IPS-18a (cell line): Measurements from ENCODE around the gene C12orf56.

Experiments used
- H3K27ac ChIP-seq: one replicate; pipeline ENCODE4 v1.5.1; 2013; ENCODE audit warnings: low read length
- H3K27me3 ChIP-seq: one replicate; pipeline ENCODE4 v1.6.1; 2013; ENCODE audit warnings: mild to moderate bottlenecking, low read length; ENCODE audit not compliant: control insufficient read depth, insufficient read depth
- H3K36me3 ChIP-seq: one replicate; pipeline ENCODE4 v1.6.1; 2013; ENCODE audit warnings: low read depth, low read length; ENCODE audit not compliant: control insufficient read depth
- H3K4me1 ChIP-seq: one replicate; pipeline ENCODE4 v1.6.1; 2013; ENCODE audit warnings: low read depth, low read length; ENCODE audit not compliant: control insufficient read depth
- H3K4me3 ChIP-seq: one replicate; pipeline ENCODE4 v1.5.1; 2013; ENCODE audit warnings: low read length
- H3K9ac ChIP-seq: one replicate; pipeline ENCODE4 v1.6.1; 2013; ENCODE audit warnings: mild to moderate bottlenecking, low read length, moderate library complexity
- H3K9me3 ChIP-seq: one replicate; pipeline ENCODE4 v1.6.1; 2013; ENCODE audit warnings: low read depth, low read length; ENCODE audit not compliant: control insufficient read depth

C12orf56 gene, protein sequence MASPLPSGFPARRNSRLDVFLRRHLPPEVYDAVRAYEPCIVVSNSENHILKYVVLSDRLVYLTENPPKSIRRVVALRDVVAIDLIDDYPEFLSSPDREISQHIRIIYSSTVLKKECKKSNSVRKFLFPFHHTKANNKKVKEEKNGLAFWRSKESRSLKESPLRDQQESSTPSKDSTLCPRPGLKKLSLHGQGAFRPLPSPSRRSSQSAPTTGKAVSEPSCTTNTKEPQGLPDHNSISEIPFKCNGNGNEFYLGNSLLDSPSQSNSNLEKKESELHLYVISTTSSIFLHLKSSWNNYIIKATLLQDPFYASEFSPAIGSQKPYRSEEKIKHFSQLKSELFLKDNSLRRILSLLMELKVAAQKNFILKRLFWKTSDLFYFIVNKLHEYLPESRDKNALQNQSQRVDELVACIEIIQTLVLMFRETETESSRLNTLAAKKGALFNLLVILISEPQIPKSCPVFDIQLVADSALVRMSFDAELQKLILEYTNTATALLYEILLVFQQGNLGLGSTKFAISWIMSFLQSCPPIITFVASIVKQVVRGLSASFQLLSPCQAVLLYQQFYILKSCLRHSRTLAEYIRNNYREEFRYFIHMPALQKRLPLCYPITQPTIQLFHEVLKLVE

DNA sequence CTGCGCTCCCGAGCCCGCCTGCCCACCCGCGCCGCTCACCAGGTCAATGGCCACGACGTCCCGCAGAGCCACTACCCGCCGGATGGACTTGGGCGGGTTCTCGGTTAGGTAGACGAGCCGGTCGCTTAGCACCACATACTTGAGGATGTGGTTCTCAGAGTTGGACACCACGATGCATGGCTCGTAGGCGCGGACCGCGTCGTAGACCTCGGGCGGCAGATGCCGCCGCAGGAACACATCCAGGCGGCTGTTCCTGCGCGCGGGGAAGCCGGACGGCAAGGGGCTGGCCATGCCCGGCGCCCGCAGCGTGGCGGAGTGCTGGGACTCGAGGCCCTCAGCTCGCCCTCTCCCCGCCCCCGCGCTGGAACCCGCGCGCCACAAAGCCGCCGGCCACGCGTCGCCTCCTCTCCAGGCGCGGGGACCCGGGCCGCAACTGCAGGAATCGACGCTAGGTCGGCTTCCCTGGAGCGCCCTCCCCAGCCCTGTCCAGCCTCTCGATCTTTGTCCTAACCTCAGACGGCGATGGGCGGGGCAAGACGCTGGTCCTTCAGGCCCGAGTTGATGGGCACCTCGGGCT lies at the start of gene C12orf56:
Gene C12orf56, minus strand, starts transcription at position 484 of the 577 bp plus-strand sequence. Its CDS starts 193 bp downstream, at position 291.
- Histone ChIP-seq H3K4me1 (no peaks in the 10 kb centered on the region), H3K27me3 (no peaks in the 10 kb centered on the region), H3K9ac (no peak within 1 kb of the TSS), H3K36me3 (no peaks in the 10 kb centered on the region), H3K27ac (no peak within 1 kb of the TSS), H3K4me3 (no peak within 1 kb of the TSS), H3K9me3 (no peaks in the 10 kb centered on the region)

DNA sequence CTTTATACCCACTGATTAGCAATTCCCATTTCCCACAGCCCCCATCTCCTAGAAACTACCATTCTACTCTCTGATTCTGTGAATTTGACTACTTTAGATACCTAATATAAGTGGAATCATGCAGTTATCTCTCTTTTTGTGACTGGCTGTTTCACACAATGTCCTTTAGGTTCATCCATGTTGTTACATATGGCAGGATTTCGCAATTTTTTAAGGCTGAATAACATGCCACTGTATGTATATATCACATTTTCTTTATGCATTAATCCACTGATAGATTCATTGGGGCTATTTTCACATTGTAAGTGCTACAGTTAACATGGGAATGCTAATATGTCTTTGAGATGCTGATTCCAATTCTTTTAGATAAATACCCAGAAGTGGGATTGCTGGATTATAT lies 49.5 kb upstream of the C12orf56 start:
- Histone ChIP-seq H3K4me1 (no peaks in the 10 kb centered on the region), H3K27ac (no peak overlapping the region), H3K36me3 (peaks cover 89% of the 10 kb centered on the region), H3K9ac (no peak overlapping the region), H3K9me3 (no peaks in the 10 kb centered on the region), H3K4me3 (no peak overlapping the region), H3K27me3 (no peaks in the 10 kb centered on the region)

DNA sequence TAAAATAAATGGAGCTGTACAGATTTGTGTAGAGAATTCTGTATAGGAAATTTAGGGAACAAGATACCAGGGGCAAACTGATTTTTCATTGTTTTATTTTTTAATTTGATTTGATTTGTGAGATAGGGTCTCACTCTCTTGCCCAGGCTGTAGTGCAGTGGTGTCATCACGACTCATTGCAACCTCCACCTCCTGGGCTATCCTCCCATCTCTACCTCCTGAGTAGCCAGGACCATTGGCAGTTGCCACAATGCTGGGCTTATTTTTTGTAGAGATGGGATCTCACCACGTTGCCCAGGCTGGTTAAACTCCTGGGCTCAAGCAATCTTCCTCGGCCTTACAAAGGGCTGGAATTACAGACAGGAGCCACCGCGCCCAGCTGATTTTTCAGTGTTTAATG lies 43.4 kb upstream of the C12orf56 start:
- H3K27ac ChIP-seq = no peak overlapping the region
- peaks cover 97% of the 10 kb centered on the region for H3K36me3 ChIP-seq
- H3K9me3 ChIP-seq = no peaks in the 10 kb centered on the region
- no peak overlapping the region for H3K9ac ChIP-seq
- H3K4me1 ChIP-seq = no peaks in the 10 kb centered on the region
- H3K4me3 ChIP-seq = no peak overlapping the region
- H3K27me3 ChIP-seq = no peaks in the 10 kb centered on the region

DNA sequence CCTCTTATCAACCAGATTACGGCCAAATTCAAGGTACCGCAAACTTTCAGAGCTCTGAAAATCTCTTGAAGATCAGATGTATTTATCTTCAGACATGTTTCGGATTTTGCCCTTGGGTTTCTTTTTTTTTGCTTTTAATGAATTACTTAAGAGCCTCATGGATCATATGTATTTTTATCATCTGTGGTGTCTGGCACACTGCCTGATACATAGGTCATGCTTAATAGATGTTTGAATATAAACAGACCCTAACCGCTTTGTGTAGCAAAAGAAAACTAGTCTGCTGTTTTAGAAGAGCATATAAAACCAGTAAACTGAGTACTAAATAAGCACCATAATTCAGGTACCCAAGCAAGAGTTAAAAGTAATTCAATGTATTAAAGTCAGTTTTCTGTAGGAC lies 41.2 kb upstream of the C12orf56 start:
- H3K4me1 ChIP-seq = no peaks in the 10 kb centered on the region
- no peak overlapping the region for H3K9ac ChIP-seq
- H3K4me3 ChIP-seq = no peak overlapping the region
- no peak overlapping the region for H3K27ac ChIP-seq
- no peaks in the 10 kb centered on the region for H3K27me3 ChIP-seq
- no peaks in the 10 kb centered on the region for H3K9me3 ChIP-seq
- peaks cover 98% of the 10 kb centered on the region for H3K36me3 ChIP-seq

DNA sequence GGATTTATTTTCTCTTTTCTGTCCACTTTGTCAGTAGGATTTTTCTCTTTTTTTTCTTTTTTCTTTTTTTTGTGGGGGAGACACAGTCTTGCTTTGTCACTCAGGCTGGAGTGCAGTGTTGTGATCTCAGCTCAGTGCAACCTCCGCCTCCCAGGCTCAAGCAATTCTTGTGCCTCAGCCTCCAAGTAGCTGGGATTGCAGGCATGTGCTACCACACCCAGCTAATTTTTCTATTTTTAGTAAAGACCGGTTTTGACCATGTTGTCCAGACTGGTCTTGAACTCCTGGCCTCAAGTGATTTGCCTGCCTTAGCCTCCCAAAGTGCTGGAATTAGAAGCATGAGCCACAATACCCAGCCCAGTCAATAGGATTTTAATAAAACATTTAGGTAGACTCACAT lies 40.3 kb upstream of the C12orf56 start:
- Histone ChIP-seq H3K27me3 (no peaks in the 10 kb centered on the region), H3K4me3 (no peak overlapping the region), H3K4me1 (no peaks in the 10 kb centered on the region), H3K36me3 (peaks cover 98% of the 10 kb centered on the region), H3K27ac (no peak overlapping the region), H3K9ac (no peak overlapping the region), H3K9me3 (no peaks in the 10 kb centered on the region)

DNA sequence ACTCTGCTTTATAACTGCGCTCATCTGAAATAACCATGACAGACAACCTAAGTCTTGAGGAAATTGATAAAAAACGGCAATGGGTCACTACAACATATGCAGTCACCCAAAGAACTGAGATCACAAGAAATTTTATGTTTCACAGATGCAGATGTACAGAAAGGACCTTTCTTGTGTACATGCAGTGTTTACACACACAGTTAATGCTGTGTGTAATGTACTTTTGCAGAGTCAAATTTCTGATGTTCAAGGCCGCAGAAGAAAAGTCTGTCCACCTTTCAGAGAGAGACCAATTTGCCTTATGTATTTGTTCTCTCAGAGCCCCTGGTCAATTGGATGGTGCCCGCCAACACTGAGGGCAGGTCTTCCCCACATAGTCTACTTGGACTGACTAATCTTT lies 38.4 kb upstream of the C12orf56 start:
- Histone ChIP-seq H3K4me1 (no peaks in the 10 kb centered on the region), H3K4me3 (no peak overlapping the region), H3K9ac (no peak overlapping the region), H3K27me3 (no peaks in the 10 kb centered on the region), H3K36me3 (peaks cover 99% of the 10 kb centered on the region), H3K27ac (no peak overlapping the region), H3K9me3 (no peaks in the 10 kb centered on the region)

DNA sequence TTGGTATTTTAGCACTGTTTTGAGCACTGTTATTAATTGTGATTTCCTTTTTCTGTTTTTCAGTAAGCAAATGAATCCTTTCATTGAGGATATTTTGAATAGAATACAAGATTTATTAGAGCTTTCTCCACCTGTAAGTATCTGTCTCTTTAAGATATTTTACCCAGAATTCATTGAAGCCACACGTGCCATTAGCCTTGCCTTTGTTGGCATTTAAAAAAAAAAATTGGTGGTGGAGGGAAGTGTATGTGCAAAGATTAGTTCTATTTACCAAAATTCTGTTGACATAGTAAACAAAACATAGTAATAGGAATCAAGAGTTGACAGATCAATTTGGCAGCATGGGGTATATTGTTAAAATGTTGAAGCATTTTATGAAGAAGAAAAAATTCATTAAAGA lies 37.4 kb upstream of the C12orf56 start:
- Histone ChIP-seq H3K4me1 (no peaks in the 10 kb centered on the region), H3K27me3 (no peaks in the 10 kb centered on the region), H3K9me3 (no peaks in the 10 kb centered on the region), H3K36me3 (peaks cover 99% of the 10 kb centered on the region), H3K9ac (no peak overlapping the region), H3K4me3 (no peak overlapping the region), H3K27ac (no peak overlapping the region)

DNA sequence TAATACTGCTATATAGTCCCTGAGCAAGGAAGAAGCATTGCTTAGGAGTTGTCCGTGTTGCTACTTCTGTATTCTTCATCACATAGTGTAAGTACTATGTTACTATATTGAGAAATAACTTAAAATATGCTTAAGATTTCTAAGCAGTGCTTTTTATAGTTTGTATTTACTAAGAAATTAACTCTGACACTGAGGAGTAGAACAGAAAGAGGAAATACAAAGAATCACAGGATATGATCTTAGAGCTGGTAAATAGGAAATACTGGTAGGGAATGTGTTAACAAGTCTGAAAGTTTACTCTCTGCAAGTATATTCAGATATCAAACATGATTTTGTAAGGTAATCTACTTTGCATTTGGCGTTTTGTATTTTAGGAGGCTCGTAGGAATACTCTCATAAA lies 29.1 kb upstream of the C12orf56 start:
- Histone ChIP-seq H3K9me3 (no peaks in the 10 kb centered on the region), H3K27me3 (no peaks in the 10 kb centered on the region), H3K4me1 (no peaks in the 10 kb centered on the region), H3K27ac (no peak overlapping the region), H3K9ac (no peak overlapping the region), H3K36me3 (peaks cover 93% of the 10 kb centered on the region), H3K4me3 (no peak overlapping the region)

DNA sequence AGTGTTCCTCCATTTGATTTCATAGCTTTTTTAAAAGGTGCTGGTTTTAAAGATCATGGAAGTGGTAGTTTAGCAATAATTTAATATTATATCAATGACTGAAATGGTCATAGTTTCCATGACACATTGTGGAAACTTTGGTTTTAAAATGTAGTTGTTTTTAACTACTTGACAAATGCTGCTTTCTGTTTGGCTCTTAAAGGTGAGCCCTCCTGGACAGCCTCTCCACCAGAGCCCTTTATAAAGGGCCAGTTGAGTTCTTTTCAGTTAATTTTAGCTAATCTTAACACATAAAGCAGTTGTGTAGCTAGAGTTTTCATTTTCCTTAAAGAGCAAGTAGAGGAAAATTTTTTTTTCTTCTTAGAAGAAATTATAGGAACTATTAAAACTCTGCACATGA lies 27.7 kb upstream of the C12orf56 start:
- Histone ChIP-seq H3K4me3 (no peak overlapping the region), H3K27me3 (no peaks in the 10 kb centered on the region), H3K9me3 (no peaks in the 10 kb centered on the region), H3K27ac (no peak overlapping the region), H3K9ac (no peak overlapping the region), H3K4me1 (no peaks in the 10 kb centered on the region), H3K36me3 (peaks cover 94% of the 10 kb centered on the region)

DNA sequence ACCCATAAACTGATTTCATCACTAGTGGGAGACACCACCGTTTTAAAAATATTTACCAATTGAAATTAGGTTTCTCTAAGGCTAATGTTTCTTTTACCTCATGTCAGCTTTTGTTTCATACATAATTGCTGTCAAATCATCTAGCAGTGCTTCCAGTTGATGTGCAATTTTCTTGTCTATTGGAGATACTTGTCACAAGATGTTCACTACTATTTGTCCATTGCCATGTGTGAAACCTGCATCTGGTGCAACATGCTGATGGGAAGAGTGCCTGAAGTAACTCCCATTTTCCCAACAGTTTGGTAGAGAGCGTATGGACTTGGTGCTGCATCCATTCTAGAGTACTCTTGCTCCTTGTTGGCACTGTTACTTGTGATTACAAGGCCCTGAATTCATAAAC lies 23.3 kb upstream of the C12orf56 start:
- Histone ChIP-seq H3K4me1 (no peaks in the 10 kb centered on the region), H3K9me3 (no peaks in the 10 kb centered on the region), H3K27ac (no peak overlapping the region), H3K4me3 (no peak overlapping the region), H3K27me3 (no peaks in the 10 kb centered on the region), H3K36me3 (peaks cover 91% of the 10 kb centered on the region), H3K9ac (no peak overlapping the region)

DNA sequence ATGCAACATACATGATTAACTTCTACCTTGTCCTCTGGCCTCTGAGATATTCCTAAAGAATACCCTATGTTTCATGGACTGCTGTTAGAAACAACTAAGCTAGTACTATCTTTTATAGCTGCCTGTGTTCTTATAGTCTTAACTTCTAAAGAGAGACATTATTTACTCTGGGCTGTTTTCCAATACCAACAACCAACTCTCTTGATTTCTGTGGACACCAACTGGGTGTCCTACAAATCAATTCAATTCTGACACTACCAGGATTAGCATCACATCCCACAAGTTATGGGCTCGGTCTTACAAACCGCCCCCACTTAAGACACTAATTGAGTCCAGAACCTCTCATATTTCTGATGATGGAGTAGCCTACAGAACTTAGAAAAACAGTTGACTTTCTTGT lies 21.9 kb upstream of the C12orf56 start:
- Histone ChIP-seq H3K27me3 (no peaks in the 10 kb centered on the region), H3K4me3 (no peak overlapping the region), H3K27ac (no peak overlapping the region), H3K9ac (no peak overlapping the region), H3K4me1 (no peaks in the 10 kb centered on the region), H3K9me3 (no peaks in the 10 kb centered on the region), H3K36me3 (peaks cover 76% of the 10 kb centered on the region)

DNA sequence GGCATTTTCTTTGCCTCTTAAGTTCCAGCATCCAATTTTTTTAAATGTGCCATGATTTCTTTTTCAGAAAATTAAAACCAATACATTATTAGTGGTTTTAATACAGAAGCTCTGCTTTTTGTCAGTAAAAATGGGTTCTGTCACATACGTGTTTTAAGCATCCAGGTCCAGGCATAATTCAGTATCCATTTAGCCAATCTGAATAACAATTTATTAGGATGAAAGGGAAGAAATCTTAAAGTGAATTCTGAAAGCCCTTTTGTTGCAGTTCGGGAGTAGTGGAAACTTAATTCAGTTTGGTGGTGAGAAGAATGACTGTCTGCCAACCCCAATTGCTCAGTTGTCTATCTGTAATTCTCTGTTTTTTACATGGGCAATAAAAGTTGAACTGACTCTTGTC lies 20.9 kb upstream of the C12orf56 start:
- H3K9ac ChIP-seq = no peak overlapping the region
- H3K9me3 ChIP-seq = no peaks in the 10 kb centered on the region
- H3K27ac ChIP-seq = no peak overlapping the region
- H3K36me3 ChIP-seq = peaks cover 66% of the 10 kb centered on the region
- H3K4me3 ChIP-seq = no peak overlapping the region
- no peaks in the 10 kb centered on the region for H3K27me3 ChIP-seq
- no peaks in the 10 kb centered on the region for H3K4me1 ChIP-seq
